NOMO-1 treated with dmso at 0.1 percent for 144 hours (cell line): Measurements from ENCODE around the gene CABP2.
"Not testable (repeated sequence)": the region's sequence is repeated elsewhere in the genome, so short reads cannot be mapped to it uniquely, and the experiment has no call there.

Source experiments
- DNase-seq: peaks from one replicate; lab custom pipeline; 2025; ENCODE audit not compliant: unreplicated experiment; lab: John Stamatoyannopoulos, UW

Gene CABP2

GRCh38 chr11:67522844-67523555, at the start of gene CABP2:
Gene CABP2, minus strand, starts transcription at chr11:67523446. Its CDS starts 120 bp downstream, at chr11:67523326.
- no peak for DNase-seq

DNA sequence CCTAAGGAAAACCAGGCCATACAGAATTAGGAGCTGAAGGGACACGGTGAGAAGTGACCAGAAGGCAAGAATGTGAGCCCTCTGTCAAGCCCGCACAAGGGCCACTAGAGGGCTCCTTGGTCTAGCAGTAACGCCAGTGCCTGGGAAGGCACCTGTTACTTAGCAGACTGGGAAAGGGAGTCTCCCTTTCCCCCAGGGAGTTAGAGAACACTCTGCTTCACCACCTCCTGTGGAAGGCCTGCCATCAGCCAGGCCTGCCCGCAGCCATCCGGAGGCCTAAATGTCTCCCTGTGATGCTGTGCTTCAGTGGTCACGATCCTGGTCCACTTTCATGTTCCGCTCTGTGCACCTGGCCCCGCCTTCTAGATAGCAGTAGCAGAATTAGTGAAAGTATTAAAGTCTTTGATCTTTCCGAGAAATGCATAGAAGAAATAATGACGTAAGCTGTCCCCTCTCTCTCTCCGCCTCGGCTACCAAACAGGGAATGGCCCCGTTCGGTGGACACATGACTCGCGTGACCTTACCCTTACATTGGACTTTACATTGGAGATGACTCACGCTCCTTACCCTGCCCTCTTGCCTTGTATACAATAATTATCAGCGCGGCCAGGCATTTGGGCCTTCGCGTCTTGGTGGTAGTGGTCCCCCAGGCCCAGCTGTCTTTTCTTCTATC, 49.6 kb upstream of the CABP2 start:
- no peak for DNase-seq

DNA sequence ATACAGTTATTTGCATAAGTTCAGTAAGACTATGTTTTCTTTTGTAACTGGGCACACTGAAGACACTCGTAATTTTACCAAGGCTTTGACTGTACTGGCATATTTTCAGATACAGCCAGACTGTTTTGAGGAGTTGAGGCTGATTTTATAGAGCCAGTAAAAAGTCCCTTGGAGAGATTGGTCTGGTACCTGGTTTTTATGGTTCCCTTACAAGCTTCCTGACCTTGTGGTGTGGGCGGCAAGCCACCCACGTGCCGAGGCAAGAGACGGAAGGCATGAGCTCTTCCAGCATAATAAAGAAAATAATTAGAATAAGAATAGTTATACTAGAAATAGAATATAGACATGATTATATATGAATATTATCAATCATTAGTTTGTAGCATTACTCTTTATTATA, 49.1 kb upstream of the CABP2 start:
- DNase-seq = no peak

- no peak for DNase-seq
These were observed 48.2 kb upstream of the CABP2 start for GRCh38 chr11:67571443-67571842.

GRCh38 chr11:67564230-67564629, 41.0 kb upstream of the CABP2 start:
- no peak for DNase-seq

DNA sequence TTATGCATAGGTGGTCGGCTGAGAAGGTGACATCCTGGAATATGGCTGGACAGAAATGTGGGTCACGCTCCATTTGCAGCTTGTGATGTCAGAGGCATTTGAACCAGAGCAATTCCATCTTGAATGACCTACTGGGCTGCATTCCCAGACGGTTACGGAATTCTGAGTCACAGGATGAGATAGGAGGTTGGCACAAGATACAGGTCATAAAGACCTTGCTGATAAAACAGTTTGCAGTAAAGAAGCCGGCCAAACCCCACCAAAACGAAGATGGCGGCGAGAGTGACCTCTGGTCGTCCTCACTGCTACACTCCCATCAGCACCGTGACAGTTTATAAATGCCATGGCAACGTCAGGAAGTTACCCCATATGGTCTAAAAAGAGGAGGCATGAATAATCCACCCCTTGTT, 40.5 kb upstream of the CABP2 start:
- not testable (repeated sequence) for DNase-seq

GRCh38 chr11:67562963-67563704, 39.9 kb upstream of the CABP2 start:
- DNase-seq = no peak

DNA sequence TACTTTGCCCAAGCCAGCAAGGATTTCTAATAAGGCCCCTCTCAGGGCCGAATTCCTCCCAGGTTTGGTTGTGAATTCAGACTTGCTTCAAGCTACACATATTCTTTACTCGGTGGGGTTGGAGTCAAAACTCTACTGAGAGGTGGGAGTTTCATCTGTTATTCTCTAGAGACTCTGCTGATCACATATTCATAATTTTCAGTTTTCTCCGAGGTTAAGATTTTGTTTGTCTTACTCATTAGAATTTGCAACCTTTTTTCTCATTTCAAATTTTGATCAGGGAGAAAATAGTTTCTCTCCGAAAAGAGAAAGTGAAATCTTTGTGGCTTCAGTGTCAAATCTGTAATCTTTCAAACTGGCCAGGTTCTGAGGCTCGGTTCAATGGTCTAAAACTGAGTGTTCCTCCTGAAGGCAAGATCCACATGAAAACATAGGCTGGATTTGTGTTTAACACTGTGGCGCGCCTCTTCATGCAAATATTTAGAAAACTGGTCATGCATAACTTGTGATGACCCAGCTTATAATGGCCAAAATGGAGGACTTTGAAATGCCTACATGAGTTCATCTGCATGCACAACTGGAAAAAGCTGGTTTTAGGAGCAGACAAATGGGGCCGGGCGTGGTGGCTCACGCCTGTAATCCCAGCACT, 38.8 kb upstream of the CABP2 start:
- no peak for DNase-seq

DNA sequence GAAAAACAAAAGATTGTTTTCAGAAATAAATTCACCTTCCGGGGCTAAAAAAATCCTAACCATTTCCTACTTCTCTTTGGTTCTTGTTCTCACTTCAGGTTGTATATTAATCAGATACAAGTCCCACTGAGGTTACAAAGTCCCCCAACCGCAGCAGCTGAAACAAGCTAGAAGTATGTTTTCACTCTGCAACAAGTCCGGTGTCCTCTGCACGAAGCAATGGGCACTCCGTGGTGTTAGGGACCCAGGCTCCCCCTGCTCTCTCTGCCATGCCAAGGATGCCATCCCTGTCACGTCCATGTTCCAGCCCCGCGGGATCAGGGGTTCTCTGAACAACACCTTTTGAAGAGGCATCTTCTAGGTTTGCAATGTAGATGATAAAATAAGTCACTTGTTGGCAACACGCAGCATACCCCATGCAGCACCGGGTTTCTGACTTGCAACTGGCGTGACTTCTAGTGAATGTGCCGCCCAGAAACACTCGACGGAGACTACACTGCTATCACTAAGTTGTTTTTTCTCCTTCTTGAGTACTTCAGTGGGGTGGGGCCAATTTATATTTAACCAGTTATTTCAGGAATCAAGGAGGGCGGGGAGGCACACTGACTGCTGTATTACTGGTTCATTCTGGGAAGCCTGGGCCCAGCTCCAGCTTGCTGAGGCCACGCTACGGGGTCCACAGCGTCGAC, 35.0 kb upstream of the CABP2 start:
- DNase-seq = no peak

- no peak for DNase-seq
These were observed 33.0 kb upstream of the CABP2 start for GRCh38 chr11:67556244-67556643.

DNA sequence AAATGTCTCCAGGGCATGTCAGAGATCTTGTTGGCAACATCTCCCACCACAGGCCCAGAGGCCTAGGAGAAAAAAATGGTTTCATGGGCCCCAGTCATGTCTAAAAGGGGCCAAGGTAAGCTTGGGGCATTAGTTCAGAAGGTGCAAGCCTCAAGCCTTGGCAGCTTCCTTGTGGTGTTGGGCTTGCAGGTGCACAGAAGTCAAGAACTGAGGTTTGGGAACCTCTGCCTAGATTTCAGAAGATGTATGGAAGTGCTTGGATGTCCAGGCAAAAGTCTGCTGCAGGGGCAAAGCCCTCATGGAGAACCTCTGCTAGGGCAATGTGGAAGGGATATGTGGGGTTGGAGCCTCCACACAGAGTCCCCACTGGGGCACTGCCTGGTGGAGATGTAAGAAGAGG, 28.5 kb upstream of the CABP2 start:
- DNase-seq = not testable (repeated sequence)

GRCh38 chr11:67551127-67551526, 27.9 kb upstream of the CABP2 start:
- no peak for DNase-seq

DNA sequence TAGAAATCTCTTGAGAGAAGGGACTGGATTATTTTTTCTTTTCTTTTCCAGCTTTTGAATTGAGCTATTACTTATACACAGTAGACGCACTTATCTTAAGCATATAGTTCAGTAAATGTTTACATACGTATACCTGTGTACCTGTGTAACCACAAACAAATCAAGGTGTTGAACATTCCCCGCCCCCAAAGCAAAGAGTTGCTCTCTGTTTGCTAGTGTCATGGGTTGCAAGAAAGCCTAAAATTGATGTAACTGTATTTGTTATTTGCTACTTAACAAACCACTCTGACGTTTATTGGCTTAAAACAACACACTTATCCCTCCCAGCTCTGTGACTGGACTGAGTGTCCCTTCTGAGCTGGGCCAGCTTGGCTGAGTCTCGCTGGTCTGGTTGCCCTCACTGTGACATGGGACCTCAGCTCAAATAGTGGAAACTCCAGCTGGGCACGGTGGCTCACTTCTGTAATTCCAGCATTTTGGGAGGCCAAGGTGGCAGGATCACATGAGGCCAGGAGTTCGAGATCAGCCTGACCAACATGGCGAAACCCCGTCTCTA, 25.4 kb upstream of the CABP2 start:
- DNase-seq = no peak

GRCh38 chr11:67548112-67548511, 24.9 kb upstream of the CABP2 start:
- not testable (repeated sequence) for DNase-seq

GRCh38 chr11:67545280-67545679, 22.0 kb upstream of the CABP2 start:
- no peak for DNase-seq

- DNase-seq = no peak
These were observed 21.5 kb upstream of the CABP2 start for GRCh38 chr11:67544616-67545242.

- DNase-seq = no peak
These were observed 20.3 kb upstream of the CABP2 start for GRCh38 chr11:67543585-67543984.

DNA sequence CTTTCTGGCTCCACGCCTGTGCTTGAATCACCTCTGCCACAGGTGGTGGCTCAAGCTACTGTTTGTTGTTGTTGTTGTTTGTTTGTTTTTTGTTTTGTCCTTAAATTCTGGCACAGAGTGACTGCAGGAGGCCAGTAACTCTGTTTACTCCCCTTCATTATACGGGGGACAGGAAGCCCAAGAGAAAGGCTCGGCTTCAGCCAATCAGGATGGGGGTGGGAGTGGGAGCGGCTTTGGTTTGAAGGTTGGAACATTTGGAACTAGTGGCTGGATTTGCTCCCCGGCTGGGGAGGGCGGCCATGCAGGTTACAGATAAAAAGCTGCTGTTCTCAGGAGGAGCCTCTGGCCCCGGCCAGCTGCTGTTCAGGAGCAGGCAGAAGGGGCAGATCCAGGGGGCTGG, 19.7 kb upstream of the CABP2 start:
- no peak for DNase-seq

GRCh38 chr11:67542169-67542568, 18.9 kb upstream of the CABP2 start:
- DNase-seq = no peak

DNA sequence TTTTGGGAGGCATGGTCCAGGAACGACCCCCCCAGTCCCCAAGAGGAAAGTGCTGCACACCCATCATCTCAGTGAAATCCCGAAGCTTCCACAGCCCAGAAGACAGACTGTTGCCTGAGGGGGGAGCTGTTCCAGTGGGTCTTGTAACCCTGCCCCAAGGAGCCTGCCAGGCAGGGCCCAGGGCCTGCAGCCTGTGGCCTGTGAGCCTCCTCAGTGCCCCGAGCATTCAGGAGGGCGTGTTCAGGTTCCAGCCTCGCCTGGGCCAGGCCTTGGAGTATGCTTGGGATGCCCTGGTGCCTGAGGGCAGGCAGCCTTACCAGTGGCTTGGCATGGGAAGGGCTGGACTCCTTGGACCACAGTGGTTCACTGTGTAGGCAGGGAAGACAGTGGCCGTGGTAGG, 18.0 kb upstream of the CABP2 start:
- no peak for DNase-seq
